NCI-H2196 treated with DMSO at 0.1 percent for 48 hours (cell line): ENCODE results near the gene MED12L.
"Not testable (repeated sequence)": the region's sequence is repeated elsewhere in the genome, so short reads cannot be mapped to it uniquely, and the experiment has no call there.

Experiments
- DNase-seq: peaks from one replicate; lab custom pipeline; 2025; ENCODE audit not compliant: unreplicated experiment; lab: John Stamatoyannopoulos, UW

Gene MED12L

DNA sequence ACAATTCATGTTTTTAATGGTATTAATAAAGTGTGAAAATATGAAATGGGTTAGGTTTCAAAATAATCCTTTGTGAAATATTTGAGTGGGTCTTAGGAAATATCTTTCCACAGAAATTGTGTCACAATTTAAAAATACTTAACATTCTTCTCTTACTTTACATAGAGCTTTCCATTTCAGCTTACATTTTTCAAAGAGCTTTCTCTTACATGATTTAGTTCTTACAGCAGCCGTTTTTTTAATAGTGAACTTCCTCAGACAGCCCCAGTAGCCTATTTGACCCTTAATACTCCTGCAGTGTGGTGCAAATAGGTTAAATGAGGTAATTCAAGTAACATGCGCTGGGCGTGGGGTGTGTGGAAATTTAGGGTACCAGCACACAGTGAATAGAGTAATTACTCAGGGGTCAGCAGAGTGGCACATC, 277.3 kb downstream of the MED12L start:
- no peak for DNase-seq

GRCh38 chr3:151366993-151367392, 281.5 kb downstream of the MED12L start:
- DNase-seq = no peak

GRCh38 chr3:151367448-151367847, 282.0 kb downstream of the MED12L start:
- no peak for DNase-seq

GRCh38 chr3:151371526-151371925, 286.1 kb downstream of the MED12L start:
- DNase-seq = no peak

DNA sequence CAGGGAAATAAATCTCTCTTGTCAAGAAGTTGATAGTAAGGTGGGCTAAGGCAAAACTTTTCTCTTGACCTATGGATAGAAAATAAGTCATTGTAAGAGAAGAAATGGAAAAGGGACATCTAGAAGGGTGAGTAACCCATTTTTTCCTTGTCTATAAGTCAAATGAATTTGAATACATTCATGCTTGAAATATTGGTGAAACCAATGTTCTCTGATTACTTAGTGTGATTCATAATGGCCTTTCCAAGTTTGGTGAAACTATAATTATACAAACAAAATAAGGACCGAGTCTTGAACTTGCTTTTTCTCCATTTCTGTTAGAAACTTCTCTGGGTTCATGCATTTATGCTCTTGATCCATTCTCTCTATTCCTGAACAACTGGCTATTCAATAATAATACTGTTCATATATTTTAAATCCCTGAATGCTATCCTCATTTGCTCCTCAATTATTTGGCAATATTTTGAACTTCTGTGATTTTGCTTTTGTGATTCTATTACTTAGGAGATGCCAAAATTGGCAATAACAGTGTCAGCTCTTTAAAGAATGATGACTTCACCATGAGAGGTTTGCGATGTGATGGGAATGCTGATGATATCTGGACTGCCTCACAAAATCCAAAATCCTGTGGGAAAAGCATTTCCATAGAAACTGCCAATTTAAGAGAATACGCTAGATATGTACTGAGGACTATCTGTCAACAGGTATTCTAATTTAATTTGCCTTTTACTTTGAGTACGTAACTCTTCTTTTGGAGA, 286.8 kb downstream of the MED12L start:
- no peak for DNase-seq

DNA sequence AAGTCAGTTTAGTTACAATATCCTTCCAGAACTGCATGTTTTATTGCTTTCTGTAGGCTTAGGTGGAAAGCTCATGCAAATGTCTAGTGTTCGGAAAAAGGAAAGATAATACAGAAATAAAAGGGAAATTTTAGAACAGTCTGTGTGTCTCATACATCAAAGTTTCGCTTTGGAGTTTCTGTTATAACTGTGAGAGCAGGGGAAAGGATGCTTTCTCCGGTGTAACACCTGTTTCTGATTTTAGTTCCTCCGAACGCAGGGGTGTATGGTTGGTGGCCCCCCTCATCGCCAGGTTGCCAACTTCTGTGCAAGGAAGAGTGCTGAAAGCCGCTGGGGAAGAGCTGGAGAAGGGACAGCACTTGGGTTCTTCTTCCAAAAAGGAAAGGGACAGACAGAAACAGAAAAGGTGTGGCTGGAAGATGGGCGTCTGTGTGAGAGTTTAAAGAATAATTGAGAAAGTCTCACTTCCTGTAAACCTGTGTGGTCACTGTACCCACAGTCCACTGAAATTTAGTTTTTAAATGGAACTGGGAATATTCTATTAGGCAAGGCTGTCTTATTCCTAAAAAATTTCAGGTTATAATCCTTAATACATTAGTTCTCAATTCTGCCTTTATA, 292.4 kb downstream of the MED12L start:
- no peak for DNase-seq

DNA sequence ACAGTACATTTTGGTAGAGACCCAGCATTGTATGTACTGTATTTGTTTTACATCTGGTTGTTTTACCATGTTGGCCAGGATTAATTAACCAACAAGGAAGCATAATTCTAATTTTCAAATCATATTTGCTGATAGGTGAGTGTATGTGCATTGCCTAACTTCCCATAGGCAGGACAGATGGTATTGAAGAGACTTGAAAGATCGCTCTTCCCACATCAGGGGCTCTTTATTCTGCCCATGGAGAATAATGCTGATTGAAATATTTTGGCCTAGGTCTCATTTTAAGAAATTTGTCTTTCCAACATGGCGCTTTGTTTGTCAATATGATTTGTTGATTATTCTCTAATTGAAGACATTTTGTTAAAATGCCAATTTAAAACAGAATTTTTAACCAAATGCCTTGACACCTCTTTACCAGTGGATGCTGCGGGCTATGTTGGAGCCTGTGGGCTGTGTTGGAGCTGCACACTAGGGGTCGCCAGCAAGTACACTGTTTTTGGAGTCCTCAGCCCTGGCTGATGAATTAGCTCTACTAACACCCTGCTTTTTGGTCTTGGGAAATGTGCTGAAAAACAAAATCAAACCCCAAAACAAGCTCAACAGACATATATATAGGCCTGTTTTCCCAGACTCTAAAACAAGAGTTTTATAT, 293.7 kb downstream of the MED12L start:
- no peak for DNase-seq

- no peak for DNase-seq
Measured at GRCh38 chr3:151382671-151383070, 297.2 kb downstream of the MED12L start.

DNA sequence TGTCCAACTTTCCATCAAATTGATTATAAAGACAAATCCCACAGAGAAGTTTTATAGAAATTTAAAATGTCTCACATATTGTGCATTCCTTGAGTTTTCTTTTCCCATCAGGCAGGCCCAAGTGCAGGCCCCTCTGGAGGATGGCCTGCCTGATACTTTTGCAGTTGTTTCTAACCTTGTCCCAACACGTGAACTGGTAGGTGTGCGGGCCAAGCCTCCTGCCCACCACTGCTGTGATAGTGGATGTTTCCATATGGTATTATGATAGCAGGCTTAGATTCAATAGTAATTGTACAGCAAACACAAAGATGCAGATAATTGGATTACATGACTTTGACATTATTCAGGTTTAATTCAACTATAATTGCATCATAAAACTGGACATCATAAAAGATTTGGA, 297.6 kb downstream of the MED12L start:
- DNase-seq = no peak

- DNase-seq = no peak
Measured at GRCh38 chr3:151383956-151384355, 298.5 kb downstream of the MED12L start.

GRCh38 chr3:151384741-151385174, 299.3 kb downstream of the MED12L start, which contains the start of gene P2RY12:
Gene P2RY12, minus strand, starts transcription at chr3:151384753. Its CDS starts 45,908 bp downstream, at chr3:151338845.
- DNase-seq = no peak

- no peak for DNase-seq
Measured at GRCh38 chr3:151386056-151386455, 300.6 kb downstream of the MED12L start.

GRCh38 chr3:151387432-151387831, 302.0 kb downstream of the MED12L start:
- DNase-seq = no peak

DNA sequence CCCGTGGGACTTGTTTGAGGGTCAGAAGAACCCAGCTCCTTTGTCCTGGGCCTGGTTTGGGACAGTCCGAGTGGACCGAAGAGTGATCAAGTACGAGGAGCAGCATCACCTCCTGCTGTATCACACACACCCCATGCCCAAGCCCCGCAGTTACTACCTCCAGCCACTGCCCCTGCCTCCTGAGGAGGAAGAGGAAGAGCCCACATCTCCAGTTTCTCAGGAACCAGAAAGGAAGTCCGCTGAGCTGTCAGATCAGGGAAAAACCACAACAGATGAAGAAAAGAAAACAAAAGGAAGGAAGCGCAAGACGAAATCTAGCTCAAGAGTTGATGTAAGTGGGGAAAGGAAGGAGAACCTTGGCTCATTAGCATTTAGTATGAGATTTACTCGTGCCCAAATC, 302.4 kb downstream of the MED12L start:
- DNase-seq = no peak

- no peak for DNase-seq
Measured at GRCh38 chr3:151391720-151392119, 306.3 kb downstream of the MED12L start.

DNA sequence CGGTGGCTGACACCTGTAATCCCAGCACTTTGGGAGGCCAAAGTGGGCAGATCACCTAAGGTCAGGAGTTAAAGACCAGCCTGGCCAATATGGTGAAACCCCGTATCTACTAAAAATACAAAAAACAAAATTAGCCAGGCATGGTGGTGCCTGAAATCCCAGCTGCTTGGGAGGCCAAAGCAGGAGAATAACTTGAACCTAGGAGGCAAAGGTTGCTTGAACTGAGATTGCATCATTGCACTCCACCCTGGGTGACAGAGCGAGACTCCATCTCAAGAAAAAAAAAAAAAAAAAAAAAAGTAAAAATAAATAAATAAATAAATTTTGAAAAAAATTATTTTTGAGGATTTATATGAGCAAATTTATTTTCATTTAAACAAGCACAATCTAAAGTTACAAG, 306.7 kb downstream of the MED12L start:
- not testable (repeated sequence) for DNase-seq

- DNase-seq = no peak
Measured at GRCh38 chr3:151393146-151393830, 307.8 kb downstream of the MED12L start.

DNA sequence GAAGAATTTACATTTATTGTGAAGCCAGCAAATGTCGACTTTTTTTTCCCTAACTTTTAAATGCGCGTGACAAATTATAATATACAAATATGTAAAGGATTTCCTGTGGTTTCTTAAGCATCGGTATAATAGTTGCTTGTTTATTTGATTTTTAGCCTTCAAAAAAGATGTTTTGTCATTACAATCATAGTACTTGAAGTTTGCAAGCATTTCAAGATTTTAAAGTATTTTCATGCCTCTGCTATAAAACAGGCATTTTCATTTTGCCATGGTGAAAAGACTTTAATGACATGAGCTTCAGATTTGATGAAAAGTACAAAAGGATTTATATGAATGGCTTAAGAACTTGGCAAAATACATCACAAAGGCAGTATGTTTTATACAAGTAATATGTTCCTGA, 308.5 kb downstream of the MED12L start:
- DNase-seq = no peak

GRCh38 chr3:151394611-151395010, 309.1 kb downstream of the MED12L start:
- no peak for DNase-seq

GRCh38 chr3:151395806-151396205, 310.3 kb downstream of the MED12L start:
- DNase-seq = no peak

GRCh38 chr3:151398895-151399294, 313.4 kb downstream of the MED12L start:
- no peak for DNase-seq
